CD4-positive, alpha-beta T cell (primary cell): ENCODE data around the gene PGBD5. TPM values are rescaled to one million over a fixed set of nuclear protein-coding genes. Genes with fewer than 3 reads are reported as not detected.

Experiments
- ATAC-seq: fragments of 200-7000 bp; cut with Tn5 transposase; one replicate; pipeline ENCODE4 v1.10.0; 2022; ENCODE audit warnings: mild to moderate bottlenecking; ENCODE audit not compliant: poor library complexity
- CTCF ChIA-PET: fragments of 350-600 bp; sonication (Branson Sonifier 250); formaldehyde crosslinking; loops from one replicate; lab custom pipeline; 2021; ENCODE audit warnings: antibody characterized with exemption, inconsistent platforms; lab: Charles Lee
- POLR2A ChIA-PET: fragments of 350-600 bp; sonication (Branson Sonifier 250); formaldehyde crosslinking; loops from one replicate; lab custom pipeline; 2021; ENCODE audit warnings: antibody characterized with exemption, inconsistent platforms; lab: Charles Lee
- DNase-seq, 14 experiments: peaks; one replicate each; pipeline ENCODE4 v3.0.0-alpha.2; 2013 to 2020; ENCODE audit warnings: mixed read lengths in 2 of 14
- H3K27ac ChIP-seq, 2 donors: one replicate each; pipeline versions ENCODE4 v1.5.1 to v1.7.0; 2013; ENCODE audit warnings: low read length in 2 of 2, low read depth in 1 of 2, mild to moderate bottlenecking in 1 of 2
- H3K27me3 ChIP-seq, 2 experiments: 1 replicate in 1 of 2; 2 replicates in 1 of 2; pipeline versions ENCODE4 v1.6.1 to v1.7.0; 2013; ENCODE audit warnings: low read length in 2 of 2, control low read depth in 1 of 2, mild to moderate bottlenecking in 1 of 2, moderate library complexity in 1 of 2; ENCODE audit not compliant: insufficient read depth in 2 of 2, control insufficient read depth in 1 of 2
- H3K36me3 ChIP-seq: one replicate; pipeline ENCODE4 v1.6.1; 2013; ENCODE audit warnings: low read length, control low read depth; ENCODE audit not compliant: insufficient read depth
- H3K4me1 ChIP-seq: one replicate; pipeline ENCODE4 v1.6.1; 2013; ENCODE audit warnings: low read length, control low read depth; ENCODE audit not compliant: insufficient read depth
- H3K4me3 ChIP-seq: one replicate; pipeline ENCODE4 v1.5.1; 2013; ENCODE audit warnings: mild to moderate bottlenecking, low read length, moderate library complexity
- H3K9me3 ChIP-seq, 2 experiments: 1 replicate in 1 of 2; 2 replicates in 1 of 2; pipeline versions ENCODE4 v1.6.1 to v1.7.0; 2013; ENCODE audit warnings: low read length in 2 of 2, mild to moderate bottlenecking in 2 of 2, control low read depth in 1 of 2, moderate library complexity in 1 of 2; ENCODE audit not compliant: control insufficient read depth in 1 of 2, insufficient read depth in 1 of 2
- H3K27ac Mint-ChIP-seq: one replicate; pipeline ENCODE4 v1.8.0; 2020; ENCODE audit warnings: mixed read lengths
- H3K27me3 Mint-ChIP-seq: one replicate; pipeline ENCODE4 v1.8.0; 2021; ENCODE audit warnings: mixed read lengths
- H3K36me3 Mint-ChIP-seq: one replicate; pipeline ENCODE4 v1.8.0; 2021; ENCODE audit warnings: low read depth, mixed read lengths
- H3K4me1 Mint-ChIP-seq: one replicate; pipeline ENCODE4 v1.8.0; 2021; ENCODE audit warnings: low read depth, mixed read lengths
- H3K4me3 Mint-ChIP-seq: one replicate; pipeline ENCODE4 v1.8.0; 2020; ENCODE audit warnings: mild to moderate bottlenecking, mixed read lengths
- H3K9me3 Mint-ChIP-seq: one replicate; pipeline ENCODE4 v1.8.0; 2020; ENCODE audit warnings: mixed read lengths
- CTCF ChIP-seq: fragments of 200-600 bp; IDR thresholded peaks from one replicate; pipeline ENCODE4 v1.8.0; 2022; ENCODE audit warnings: antibody characterized with exemption, mild to moderate bottlenecking
- intact Hi-C, 2 experiments: fragments of 100-400 bp; cut with DNase I in 1 of 2; cut with micrococcal nuclease in 1 of 2; formaldehyde crosslinking; loops; one replicate each; pipeline versions ENCODE4 v1.15.1 to v1.9.0; 2023 to 2025; cut with DNase I, micrococcal nuclease
- total RNA-seq, 174 experiments: library from RNA in 2 of 174; stranded (reverse) in 2 of 174; gene quantifications; one replicate each; pipeline ENCODE4 v1.2.3 and lab custom pipeline; 2021 to 2026

The PGBD5 gene
- total RNA-seq, 2 experiments from 2014 or later: not detected

- no peak overlapping the region for H3K27ac Mint-ChIP-seq
- Histone ChIP-seq H3K4me3 (no peak overlapping the region), H3K27me3 (no peaks in the 10 kb centered on the region), H3K9me3 (no peaks in the 10 kb centered on the region), H3K36me3 (no peaks in the 10 kb centered on the region), H3K4me1 (no peaks in the 10 kb centered on the region), H3K27ac (no peak overlapping the region)
- no peak for TF ChIP-seq CTCF
- H3K9me3 Mint-ChIP-seq: peaks cover 6% of the 10 kb centered on the region
- ATAC-seq: no peak
- no peak for DNase-seq
- ChIA-PET CTCF (no interaction called here), POLR2A (no interaction called here)
- intact Hi-C loops: no loop called here
- H3K27me3 Mint-ChIP-seq: peaks cover 26% of the 10 kb centered on the region
- no peak overlapping the region for H3K4me3 Mint-ChIP-seq
- H3K36me3 Mint-ChIP-seq: no peaks in the 10 kb centered on the region
- H3K4me1 Mint-ChIP-seq: no peaks in the 10 kb centered on the region
Observed at GRCh38 chr1:230465691-230466090, 39.6 kb upstream of the PGBD5 start.

GRCh38 chr1:230464671-230465070 is 38.5 kb upstream of the PGBD5 start:
- no peak for DNase-seq
- Mint-ChIP-seq H3K4me3 (no peak overlapping the region), H3K27me3 (peaks cover 35% of the 10 kb centered on the region), H3K36me3 (no peaks in the 10 kb centered on the region), H3K27ac (no peak overlapping the region), H3K4me1 (no peaks in the 10 kb centered on the region), H3K9me3 (peaks cover 4% of the 10 kb centered on the region)
- ChIA-PET POLR2A (no interaction called here), CTCF (no interaction called here)
- Histone ChIP-seq H3K27ac (no peak overlapping the region), H3K9me3 (no peaks in the 10 kb centered on the region), H3K4me3 (no peak overlapping the region), H3K4me1 (no peaks in the 10 kb centered on the region), H3K27me3 (peaks cover 3 to 5% of the 10 kb centered on the region in 2 experiments), H3K36me3 (no peaks in the 10 kb centered on the region)
- no peak for ATAC-seq
- no peak for TF ChIP-seq CTCF
- intact Hi-C loops: no loop called here

GRCh38 chr1:230463760-230464159 is 37.6 kb upstream of the PGBD5 start:
- CTCF ChIA-PET: no interaction called here
- Histone ChIP-seq H3K27ac (no peak overlapping the region), H3K36me3 (no peaks in the 10 kb centered on the region), H3K4me3 (no peak overlapping the region), H3K27me3 (peaks cover 3 to 5% of the 10 kb centered on the region in 2 experiments), H3K9me3 (no peaks in the 10 kb centered on the region), H3K4me1 (no peaks in the 10 kb centered on the region)
- POLR2A ChIA-PET: no interaction called here
- ATAC-seq (no peak), DNase-seq (no peak)
- no peaks in the 10 kb centered on the region for H3K36me3 Mint-ChIP-seq
- H3K27me3 Mint-ChIP-seq: peaks cover 44% of the 10 kb centered on the region
- TF ChIP-seq CTCF: no peak
- H3K4me3 Mint-ChIP-seq: no peak overlapping the region
- intact Hi-C loops: no loop called here
- no peaks in the 10 kb centered on the region for H3K9me3 Mint-ChIP-seq
- H3K27ac Mint-ChIP-seq: no peak overlapping the region
- no peaks in the 10 kb centered on the region for H3K4me1 Mint-ChIP-seq
